SKM-1 treated with dmso at 0.1 percent for 144 hours (cell line): ENCODE data around the gene CCNYL1.

Source experiments
- DNase-seq: peaks from one replicate; lab custom pipeline; 2025; ENCODE audit not compliant: unreplicated experiment; lab: John Stamatoyannopoulos, UW

CCNYL1 gene

DNA sequence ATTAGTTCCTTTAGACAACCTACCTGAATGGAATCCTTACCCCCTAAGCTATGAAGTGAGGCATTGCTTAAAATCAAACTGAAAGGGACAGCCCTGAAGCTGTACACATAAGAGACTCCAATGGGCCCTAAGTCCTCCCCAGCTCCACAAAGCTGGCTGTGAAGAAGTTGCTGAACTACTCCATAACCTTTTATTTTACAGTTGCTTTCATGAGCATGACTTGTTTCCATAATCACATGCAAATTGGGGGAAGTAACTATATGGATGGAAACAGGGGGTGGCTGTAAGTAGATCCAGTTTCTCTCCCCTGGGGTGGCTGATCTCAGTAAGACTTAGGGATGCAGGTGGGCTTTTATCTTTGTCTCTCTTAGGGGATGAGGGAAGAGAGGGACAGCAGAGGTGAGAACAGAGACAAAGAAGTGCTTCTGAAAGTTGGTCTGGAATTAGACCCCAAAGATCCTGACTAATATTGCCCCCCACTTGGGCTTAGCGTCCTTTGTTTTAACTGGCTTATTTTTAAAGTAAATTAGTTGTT, 52.7 kb downstream of the CCNYL1 start:
- DNase-seq = no peak

DNA sequence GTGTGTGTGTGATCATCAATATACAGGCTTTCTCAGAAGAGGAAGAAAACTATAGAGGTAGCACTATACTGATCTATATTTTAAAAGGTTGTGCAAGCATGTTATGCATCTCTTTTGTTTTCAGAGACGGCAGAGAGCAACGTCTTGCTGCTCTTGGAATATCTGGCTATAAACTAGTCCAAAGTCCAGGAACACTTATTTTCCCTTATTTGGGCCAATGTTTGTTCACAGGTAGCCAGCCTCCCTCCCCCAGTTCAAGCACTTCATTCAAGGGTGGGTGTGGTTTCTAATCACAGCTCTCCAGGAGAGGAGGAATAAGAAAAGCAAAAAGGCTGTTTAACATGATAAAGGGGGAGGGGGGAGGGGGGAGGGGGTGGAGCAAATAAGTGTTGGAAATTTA, 54.1 kb downstream of the CCNYL1 start:
- DNase-seq = no peak

DNA sequence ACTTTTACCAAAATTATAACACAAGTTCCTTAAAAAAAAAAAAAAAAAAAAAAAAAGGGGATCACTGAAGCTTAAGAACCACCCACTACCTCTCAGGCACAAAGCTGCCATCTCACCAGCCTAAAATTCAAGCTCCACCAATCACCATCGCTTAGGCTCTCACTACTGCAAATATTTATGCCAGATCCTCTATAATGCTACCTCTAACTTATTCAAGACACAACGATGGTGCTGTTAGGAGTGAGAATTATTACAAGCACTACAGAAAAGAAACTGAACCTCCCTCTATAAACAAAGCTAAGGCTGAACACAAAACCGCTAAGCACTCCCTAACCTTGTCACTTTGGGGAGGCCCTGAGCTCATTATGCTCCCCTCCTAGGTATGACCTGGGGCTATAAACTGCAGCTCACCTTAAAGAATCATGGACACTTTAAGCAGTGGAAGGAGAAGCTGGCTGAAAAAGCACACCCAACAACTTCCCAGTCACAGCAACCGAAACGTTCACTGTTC, 54.7 kb downstream of the CCNYL1 start:
- no peak for DNase-seq

DNA sequence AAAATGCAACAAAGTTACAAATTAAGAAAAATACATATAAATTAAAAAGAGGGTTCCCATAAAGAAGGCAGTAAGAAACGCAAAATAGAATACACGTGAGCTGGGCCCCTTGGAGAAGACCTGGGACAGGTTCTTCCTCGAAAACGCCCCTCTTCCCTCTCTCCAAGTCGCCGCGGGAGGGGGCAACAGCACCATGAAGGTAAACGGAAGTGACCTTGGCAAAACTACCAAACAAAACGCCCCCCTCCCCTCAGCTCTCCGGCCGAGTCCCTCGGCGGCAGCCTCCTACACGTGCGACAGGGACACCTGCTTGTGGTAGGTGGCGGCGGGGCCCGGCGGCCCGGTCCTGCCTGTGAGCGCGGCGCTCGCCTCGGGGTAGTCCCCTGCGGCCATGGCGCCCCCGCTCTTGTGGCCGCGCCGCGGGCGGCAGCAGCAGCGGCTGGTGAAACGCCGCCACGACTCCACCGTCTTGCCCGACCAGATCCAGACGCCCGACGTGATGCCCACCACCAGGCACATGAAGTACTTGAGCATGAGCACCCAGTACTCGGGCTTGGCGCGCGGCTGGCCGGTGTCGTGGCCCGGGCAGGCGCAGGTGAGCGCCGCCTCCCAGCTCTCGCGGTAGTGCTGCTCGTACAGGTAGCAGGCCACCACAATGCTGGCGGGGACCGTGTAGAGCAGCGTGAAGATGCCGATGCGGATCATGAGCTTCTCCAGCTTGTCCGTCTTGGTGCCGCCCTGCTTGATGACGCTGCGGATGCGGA, 55.4 kb downstream of the CCNYL1 start:
- no peak for DNase-seq

DNA sequence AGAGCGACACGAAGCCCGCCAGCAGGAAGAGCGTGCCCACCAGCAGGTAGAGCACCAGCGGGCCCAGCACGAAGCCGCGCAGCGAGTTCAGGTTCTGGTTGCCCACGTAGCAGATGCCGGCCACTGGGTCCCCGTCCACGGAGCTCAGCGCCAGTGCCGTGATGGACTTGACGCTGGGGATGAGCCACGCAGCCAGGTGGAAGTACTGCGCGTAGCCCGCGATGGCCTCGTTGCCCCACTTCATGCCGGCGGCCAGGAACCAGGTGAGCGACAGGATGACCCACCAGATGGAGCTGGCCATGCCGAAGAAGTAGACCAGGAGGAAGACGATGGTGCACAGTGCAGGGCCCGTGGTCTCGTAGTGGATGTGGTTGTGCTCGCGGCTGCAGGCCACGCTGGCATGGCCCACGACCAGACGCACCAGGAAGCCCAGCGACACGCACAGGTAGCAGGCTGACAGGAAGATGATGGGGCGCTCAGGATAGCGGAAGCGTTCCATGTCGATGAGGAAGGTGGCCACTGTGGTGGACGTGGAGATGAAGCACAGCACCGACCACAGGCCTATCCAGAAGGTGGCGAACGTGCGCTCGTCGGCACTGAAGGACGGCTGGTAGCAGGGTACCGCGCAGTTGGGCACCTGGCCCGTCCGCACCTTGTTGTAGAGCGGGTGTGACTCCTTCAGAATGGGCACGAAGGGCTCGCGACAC, 56.2 kb downstream of the CCNYL1 start:
- DNase-seq = no peak

DNA sequence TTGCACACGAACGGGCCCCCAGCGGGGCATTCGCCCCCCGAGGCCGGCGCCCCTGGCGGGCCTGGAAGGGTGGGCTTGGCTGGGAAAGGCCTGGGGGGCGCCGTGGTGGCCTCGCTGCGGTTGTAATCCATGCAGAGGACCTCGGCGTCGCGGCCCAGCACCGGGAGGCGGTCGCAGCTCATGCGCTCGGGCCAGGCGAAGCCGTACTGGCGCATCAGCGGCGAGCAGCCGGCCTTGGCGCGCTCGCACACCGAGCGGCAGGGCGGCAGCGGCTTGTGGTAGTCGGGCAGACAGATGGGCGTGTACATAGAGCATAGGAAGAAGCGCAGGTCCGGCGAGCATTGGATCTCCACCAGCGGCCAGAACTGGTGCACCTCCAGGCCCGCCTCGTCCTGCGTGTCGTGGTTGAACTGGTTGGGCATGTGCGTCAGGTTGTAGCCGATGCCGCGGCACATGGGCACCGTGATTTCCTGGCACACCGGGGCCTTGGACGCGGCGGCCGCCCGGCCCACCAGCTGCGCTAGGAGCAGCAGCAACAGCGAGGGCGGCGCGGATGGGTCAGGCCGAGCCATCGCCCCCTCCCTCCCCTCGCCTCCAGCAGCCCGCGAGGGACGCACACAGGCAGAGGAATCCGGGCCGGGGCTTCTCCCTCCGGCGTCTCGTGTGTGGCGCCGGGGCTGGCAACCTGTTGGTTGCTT, 56.9 kb downstream of the CCNYL1 start:
- DNase-seq = no peak

DNA sequence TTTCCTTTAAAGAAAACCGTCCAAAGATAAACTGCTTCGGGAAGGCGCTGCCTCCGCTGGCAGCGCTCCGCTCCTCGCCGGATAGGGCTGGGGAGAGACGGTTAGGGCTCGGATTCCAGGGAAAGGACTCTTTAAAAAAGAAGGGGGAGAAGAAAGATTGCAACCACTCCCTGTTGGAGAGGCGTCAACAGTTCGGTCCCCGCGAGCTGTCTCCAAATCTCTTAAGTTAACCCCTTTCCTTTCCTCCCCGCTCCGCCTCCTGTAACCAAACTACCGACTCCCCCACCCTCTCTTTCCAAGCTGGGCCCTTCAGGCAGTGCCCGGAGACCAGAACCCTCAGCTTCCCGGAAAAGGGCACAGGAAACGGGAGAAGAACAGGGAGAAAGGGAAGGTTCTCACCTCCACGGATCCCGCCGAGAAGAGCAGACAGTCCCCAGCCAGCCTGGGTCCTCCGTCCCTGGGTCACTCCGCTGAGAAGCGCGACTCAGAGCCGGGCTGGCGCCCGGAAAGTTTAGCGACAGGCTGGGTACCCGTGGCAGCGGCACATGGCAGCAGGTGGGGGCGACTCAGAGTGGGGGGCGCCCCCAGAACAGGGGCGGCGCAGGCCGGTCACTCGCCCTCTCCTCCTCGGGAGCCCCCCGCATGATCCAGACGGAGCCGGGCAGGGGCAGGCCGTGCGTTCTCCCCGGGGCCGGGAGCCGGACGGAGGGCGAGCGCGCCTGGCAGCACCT, 57.6 kb downstream of the CCNYL1 start:
- no peak for DNase-seq

DNA sequence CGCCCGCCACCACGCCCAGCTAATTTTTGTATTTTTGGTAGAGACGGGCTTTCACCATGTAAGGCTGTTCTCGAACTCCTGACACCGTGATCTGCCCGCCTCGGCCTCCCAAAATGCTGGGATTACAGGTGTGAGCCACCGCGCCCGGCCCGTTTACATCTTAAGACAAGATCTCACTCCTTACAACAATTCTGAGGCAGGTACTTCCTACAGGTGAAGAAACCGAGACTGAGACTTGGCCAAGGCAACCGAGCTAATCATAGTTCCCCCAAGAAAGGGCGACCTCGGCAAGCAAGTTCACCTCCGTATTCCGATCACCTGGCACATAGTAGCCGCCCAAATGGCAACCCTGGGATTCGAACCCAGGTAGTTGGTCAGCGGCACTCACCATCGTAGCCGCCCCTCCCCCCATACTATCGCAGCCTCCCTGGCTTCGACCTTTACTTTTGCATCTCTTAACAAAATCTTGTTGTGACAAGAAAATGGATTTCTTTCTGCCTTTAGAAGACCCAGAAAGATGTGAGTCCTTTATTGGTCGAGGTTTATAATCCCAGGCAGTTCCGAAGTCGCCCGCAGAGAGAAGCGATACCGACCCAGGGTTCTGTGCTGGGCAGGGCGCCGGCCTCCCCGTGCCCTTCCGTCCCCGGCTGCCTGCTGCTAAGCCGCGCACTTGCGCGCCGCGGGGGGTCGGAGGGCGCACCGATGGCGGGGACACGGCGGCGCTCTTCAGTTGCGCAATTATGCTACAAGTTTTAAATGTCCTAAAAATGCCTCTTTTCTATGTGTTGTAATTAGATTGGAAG, 59.4 kb downstream of the CCNYL1 start:
- DNase-seq = no peak

DNA sequence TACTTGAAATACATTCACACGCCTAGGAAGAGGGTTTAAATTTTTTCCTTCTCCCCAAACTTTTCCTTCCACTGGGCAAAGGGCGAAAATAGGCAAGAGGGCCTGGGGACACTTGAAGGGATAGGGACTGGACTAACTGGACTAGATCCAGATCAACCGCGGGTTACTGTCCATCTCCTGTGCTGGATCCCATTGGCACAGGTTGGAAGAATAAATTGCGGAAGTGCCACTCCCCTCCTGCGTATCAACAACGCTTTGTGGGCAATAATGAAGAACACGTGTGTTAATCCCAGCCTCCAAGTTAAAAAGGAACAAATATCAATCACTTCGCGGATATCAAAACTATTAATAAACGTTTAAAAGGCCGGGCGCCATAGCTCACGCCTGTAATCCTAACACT, 60.0 kb downstream of the CCNYL1 start:
- no peak for DNase-seq

DNA sequence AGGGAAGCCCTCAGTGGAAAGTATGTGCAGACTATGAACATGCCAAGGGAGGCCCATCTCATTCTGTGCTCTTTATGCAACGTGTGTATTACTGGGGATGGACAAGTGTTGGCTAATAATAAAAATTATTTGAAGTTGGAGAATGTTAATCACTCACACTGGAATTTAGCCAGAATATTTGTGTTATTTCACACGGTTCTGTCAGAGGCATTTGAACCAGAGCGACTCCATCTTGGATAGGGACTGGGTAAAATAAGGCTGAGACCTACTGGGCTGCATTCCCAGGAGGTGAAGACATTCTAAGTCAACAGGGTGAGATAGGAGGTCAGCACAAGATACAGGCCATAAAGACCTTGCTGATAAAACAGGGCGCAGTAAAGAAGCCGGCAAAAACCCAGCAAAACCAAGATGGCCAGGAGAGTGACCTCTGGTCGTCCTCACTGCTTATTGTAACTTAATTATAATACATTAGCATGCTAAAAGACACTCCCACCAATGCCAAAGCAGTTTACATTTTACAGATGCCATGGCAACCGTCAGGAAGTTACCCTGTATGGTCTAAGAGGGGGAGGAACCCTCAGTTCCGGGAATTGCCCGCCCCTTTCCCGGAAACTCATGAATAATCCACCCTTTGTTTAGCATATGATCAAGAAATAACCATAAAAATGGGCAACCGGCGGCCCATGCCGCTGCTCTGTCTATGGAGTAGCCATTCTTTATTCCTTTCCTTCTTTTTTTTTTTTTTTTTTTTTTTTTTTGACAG, 60.8 kb downstream of the CCNYL1 start:
- no peak for DNase-seq

DNA sequence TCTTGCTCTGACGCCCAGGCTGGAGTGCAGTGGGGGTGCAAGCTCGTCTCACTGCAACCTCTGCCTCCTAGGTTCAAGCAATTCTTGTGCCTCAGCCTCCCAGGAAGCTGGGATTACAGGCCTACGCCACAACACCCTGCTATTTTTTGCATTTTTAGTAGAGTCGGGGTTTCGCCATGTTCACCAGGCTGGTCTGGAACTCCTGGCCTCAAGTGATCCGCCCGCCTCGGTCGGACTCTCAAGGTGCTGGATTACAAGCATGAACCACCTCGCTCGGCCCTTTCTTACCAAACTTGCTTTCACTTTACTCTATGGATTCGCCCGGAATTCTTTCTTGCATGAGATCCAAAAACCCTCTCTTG, 61.4 kb downstream of the CCNYL1 start:
- DNase-seq = no peak

DNA sequence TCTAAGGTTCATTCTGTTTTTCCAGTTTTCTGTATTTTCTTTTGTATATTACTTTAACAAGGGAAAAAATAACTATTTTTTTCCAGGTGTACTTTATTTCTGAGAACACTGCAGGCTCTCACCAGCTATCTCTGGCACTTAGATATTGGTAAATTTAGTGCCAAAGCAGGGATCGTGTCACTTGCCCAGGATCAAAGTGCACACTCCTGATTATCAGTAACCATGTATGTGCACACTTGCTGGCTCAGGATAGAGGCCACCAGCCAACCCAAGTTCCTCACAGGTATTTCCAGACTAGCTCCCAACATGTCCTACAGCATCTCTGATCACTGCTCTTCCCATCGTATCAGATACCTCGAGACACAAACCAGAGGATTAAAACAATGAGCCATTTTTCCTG, 64.0 kb downstream of the CCNYL1 start:
- DNase-seq = no peak

DNA sequence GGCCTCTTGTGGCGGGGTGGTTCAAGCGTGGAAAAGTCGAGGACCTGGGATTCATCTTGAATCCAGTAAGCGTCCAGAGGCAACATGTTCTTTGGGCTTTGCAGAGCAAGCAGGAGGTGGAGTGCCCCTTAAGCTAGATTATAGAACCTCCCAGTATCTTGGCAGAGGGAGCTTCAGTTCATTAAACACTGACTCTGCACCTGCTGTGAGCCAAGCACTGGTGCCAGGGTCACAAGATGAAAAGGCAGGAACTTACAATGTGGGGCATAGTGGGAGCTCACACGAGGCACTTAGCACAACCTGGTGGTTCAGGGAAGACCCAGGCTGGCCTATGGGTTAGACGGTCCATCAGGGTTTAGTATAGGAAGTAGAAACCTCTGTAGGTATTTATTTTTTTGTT, 65.7 kb downstream of the CCNYL1 start:
- no peak for DNase-seq

DNA sequence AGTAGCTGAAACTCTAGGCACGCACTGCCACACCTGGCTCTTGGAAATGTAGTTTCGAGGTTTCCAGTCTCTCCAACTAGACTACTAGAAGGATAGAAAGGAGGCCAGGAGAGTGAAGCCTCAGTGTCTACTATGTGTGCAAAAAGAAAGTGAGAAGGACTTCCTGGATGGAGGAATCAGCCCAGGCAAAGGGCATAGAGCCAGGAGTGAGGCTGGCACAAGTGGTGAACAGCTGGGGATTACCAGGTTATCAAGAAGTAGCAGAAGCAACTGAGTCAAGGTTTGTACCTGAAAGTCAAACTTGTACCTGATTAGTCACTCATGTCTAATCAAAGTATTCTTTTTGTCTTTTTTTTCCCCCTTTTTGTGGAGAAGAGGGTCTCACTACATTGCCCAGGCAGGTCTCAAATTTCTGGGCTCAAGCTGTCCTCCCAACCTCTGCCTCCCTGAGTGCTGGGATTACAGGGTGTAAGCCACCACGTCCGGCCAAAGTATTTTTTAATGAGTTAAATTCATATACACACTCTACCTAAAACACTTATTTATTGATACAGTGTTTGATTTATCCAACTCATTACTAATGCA, 67.0 kb downstream of the CCNYL1 start:
- DNase-seq = no peak

DNA sequence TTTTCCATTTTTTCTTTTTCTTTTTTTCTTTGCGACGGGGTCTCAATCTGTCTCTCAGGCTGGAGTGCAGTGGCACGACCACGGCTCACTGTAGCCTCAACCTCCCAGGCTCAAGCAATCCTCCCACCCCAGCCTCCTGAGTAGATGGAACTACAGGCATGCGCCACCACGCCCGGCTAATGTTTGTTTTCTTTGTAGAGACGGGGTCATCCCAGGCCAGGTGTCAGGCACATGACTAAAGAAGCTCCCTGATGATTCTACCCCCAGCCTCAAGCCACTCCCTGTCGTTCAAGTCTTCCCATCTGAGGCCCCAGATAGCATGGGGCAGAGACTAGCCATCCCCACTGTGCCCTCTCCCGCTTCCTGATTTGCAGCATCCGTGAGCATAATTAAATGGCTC, 68.1 kb downstream of the CCNYL1 start:
- no peak for DNase-seq

DNA sequence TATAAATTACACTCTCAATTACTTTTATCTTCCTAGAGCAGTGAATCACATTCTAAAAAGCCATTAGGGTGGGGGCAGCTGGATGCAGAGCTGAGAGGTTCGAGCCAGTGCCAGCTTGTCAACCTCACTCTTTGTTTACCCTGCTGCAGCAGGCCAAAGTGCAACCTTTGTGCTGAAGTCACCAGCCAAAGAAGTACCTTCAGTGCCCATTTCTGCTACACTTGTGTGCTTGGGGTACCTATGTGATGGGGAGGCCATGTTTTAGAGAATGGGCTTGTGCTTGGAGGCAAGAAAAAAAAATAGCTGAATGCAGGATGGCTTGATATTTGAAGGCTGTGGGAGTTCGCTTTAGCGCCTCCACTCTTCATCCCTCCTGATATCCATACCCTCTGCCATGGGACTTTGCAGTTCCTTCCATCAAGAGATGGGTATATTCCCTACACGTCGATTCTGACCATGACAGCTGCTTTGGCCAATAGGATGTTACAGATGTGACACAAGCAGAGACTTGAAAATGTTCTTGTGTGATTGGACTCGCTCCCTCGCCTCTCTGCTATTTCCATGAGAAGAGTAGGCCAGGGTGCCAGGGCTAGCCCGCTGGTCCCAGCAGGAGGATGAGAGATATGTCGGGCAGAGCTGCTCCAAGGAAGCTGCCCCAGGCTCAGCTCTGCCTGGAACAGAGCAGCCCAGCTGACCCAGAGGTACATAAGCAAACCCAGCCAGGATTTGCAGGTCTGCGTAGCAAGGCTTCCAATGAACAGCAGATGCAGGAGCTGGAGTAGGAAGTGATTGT, 71.0 kb downstream of the CCNYL1 start:
- no peak for DNase-seq

DNA sequence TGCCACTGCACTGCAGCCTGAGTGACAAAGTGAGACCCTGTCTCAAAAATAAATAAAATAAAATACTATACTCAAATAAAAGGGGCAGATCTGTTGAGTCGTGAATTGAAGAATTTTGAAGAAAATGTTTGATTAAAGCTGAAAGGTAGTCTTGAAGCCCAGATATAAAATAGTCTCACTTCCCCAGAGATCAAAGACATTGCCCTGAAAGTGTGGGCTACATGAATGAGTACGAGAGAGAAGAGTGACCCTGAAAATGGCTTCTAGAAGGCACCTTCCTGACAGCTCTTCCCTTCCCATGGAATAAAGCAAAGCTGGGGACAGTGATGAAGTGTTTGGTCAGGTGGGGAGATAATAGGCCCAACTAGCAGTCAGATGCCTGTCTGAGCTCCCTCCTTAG, 72.1 kb downstream of the CCNYL1 start:
- DNase-seq = no peak

DNA sequence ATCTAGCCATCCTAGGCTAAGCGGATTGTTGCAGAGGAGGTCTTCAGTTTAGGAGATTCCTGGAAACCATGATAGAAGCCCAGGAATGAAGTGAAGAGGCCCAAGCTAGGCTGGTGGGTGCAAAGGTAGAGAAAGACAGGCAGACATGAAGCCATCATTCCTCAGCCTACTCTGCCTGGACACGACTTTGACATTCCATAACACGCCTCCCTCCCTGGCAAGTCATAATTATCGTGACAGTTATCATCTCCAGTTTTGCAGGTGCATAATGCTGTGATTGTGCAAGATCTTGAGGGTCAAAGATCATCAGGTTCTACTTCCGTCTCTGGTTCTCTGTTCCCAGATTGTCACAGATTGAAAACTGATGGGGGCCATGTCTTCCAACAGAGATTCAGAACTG, 73.5 kb downstream of the CCNYL1 start:
- no peak for DNase-seq
